ENCODE data around the gene CTBP2.

DNA sequence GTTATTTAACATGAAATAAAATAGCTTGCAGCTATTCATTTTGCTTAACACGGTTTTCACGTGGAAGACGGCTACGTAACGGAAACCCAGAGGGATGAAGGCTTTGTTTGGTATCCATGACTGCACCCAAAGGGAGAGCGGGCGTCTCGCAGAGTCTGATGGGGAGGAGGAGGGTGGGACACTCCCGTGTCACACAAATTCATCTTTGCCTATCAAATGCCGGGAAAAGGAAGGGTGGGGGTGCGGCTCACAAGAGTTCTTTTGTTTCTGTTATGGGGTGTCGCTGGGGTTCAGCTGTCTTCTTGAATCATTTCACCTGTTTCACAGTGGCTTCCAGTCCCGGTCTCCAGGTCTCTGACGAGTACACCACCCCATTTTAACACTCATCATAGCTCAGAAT is 110.0 kb downstream of the CTBP2 start:
- TF ChIP-seq MAX (IDR thresholded peaks at IDR 0.05) = no peak
- no peak for TF ChIP-seq CTCF (IDR thresholded peaks at IDR 0.05; ENCODE audit: low read depth, low read length, missing input control)
- no peak for TF ChIP-seq RXRA (IDR thresholded peaks at IDR 0.05)
- no peak for TF ChIP-seq HNF4A (conservative IDR thresholded peaks at IDR 0.05)
- TF ChIP-seq YY1 (IDR thresholded peaks at IDR 0.05) = no peak
- TF ChIP-seq TAF1 (conservative IDR thresholded peaks at IDR 0.05) = no peak
- TF ChIP-seq GABPA (IDR thresholded peaks at IDR 0.05 in 1 of 2, conservative IDR thresholded peaks at IDR 0.05 in 1 of 2) = no peak
- TF ChIP-seq, protein P1, sequence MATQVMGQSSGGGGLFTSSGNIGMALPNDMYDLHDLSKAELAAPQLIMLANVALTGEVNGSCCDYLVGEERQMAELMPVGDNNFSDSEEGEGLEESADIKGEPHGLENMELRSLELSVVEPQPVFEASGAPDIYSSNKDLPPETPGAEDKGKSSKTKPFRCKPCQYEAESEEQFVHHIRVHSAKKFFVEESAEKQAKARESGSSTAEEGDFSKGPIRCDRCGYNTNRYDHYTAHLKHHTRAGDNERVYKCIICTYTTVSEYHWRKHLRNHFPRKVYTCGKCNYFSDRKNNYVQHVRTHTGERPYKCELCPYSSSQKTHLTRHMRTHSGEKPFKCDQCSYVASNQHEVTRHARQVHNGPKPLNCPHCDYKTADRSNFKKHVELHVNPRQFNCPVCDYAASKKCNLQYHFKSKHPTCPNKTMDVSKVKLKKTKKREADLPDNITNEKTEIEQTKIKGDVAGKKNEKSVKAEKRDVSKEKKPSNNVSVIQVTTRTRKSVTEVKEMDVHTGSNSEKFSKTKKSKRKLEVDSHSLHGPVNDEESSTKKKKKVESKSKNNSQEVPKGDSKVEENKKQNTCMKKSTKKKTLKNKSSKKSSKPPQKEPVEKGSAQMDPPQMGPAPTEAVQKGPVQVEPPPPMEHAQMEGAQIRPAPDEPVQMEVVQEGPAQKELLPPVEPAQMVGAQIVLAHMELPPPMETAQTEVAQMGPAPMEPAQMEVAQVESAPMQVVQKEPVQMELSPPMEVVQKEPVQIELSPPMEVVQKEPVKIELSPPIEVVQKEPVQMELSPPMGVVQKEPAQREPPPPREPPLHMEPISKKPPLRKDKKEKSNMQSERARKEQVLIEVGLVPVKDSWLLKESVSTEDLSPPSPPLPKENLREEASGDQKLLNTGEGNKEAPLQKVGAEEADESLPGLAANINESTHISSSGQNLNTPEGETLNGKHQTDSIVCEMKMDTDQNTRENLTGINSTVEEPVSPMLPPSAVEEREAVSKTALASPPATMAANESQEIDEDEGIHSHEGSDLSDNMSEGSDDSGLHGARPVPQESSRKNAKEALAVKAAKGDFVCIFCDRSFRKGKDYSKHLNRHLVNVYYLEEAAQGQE (IDR thresholded peaks at IDR 0.05) = no peak
- no peak for TF ChIP-seq JUND (IDR thresholded peaks at IDR 0.05)
- no peak for TF ChIP-seq SP1 (IDR thresholded peaks at IDR 0.05)
